Activated CD8-positive, alpha-beta memory T cell treated with anti-CD3 and anti-CD28 coated beads, Interleukin-2, amount 10 ng/mL, durations not matched to agents 7 days and 5 days (primary cell): Measurements from ENCODE around the gene FGF12. TPM values are rescaled to one million over a fixed set of nuclear protein-coding genes. Genes with fewer than 3 reads are reported as not detected.

Experiments used
- ATAC-seq: fragments of 150-1000 bp; cut with Tn5 transposase; one replicate; pipeline ENCODE4 v1.10.0; 2021; ENCODE audit warnings: moderate library complexity
- CTCF ChIA-PET: fragments of 350-600 bp; sonication (Branson Sonifier 250); formaldehyde crosslinking; loops from one replicate; lab custom pipeline; 2021; ENCODE audit warnings: antibody characterized with exemption; lab: Charles Lee
- DNase-seq: peaks from one replicate; pipeline ENCODE4 v3.0.0-alpha.2; 2020
- H3K27ac Mint-ChIP-seq: one replicate; pipeline ENCODE4 v1.8.0; 2021; ENCODE audit warnings: mild to moderate bottlenecking, mixed read lengths
- H3K27me3 Mint-ChIP-seq: one replicate; pipeline ENCODE4 v1.8.0; 2021; ENCODE audit warnings: mixed read lengths
- H3K36me3 Mint-ChIP-seq: one replicate; pipeline ENCODE4 v1.8.0; 2021; ENCODE audit warnings: mild to moderate bottlenecking, mixed read lengths
- H3K4me1 Mint-ChIP-seq: one replicate; pipeline ENCODE4 v1.8.0; 2021; ENCODE audit warnings: mixed read lengths
- H3K4me3 Mint-ChIP-seq: one replicate; pipeline ENCODE4 v1.8.0; 2021; ENCODE audit warnings: mild to moderate bottlenecking, moderate library complexity, mixed read lengths
- H3K9me3 Mint-ChIP-seq: one replicate; pipeline ENCODE4 v1.8.0; 2022; ENCODE audit warnings: low read depth, mixed read lengths
- total RNA-seq, 2 experiments: library from RNA; stranded (reverse); gene quantifications; one replicate each; pipeline ENCODE4 v1.2.3, GENCODE V29; 2021

The FGF12 gene
- total RNA-seq, 2 experiments from 2014 or later, result not detected

- H3K27ac Mint-ChIP-seq, result no peak overlapping the region
- ATAC-seq, result no peak
- no peaks in the 10 kb centered on the region for H3K36me3 Mint-ChIP-seq
- H3K4me3 Mint-ChIP-seq, result no peak overlapping the region
- no peaks in the 10 kb centered on the region for H3K27me3 Mint-ChIP-seq
- peaks cover under 1% of the 10 kb centered on the region for H3K9me3 Mint-ChIP-seq
- no peaks in the 10 kb centered on the region for H3K4me1 Mint-ChIP-seq
- CTCF ChIA-PET, result no interaction called here
- DNase-seq, result no peak
Measured at GRCh38 chr3:192395506-192395905, 331.8 kb downstream of the FGF12 start.

- no peak for ATAC-seq
Measured at GRCh38 chr3:192392986-192393385, 334.4 kb downstream of the FGF12 start.

DNA sequence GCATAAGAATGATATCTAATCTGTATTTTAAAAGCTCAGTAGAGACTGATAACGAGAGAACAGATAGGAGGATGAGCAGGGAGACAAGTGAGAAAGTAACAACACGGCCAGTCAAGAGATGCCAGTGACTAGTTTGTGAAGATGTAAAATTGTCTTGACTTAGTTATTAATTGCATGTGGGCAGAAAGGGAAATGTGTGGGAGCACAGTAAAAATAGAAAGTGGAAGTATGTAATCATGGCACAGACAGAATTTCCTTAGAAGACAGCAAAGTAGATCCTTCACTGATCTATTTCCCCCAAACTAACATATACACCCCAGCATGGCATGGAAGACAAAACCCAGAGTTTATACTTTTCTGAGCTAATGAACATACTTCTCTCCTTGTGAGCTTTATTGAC lies 344.5 kb downstream of the FGF12 start:
- Mint-ChIP-seq H3K36me3 (no peaks in the 10 kb centered on the region), H3K9me3 (no peaks in the 10 kb centered on the region), H3K4me1 (no peaks in the 10 kb centered on the region), H3K27ac (no peak overlapping the region), H3K4me3 (no peak overlapping the region), H3K27me3 (no peaks in the 10 kb centered on the region)
- CTCF ChIA-PET, result no interaction called here
- ATAC-seq (no peak), DNase-seq (no peak)

More at GRCh38 chr3:192392986-192393385, 334.4 kb downstream of the FGF12 start:
- CTCF ChIA-PET, result no interaction called here
- no peaks in the 10 kb centered on the region for H3K27me3 Mint-ChIP-seq
- DNase-seq, result no peak
- H3K4me1 Mint-ChIP-seq, result no peaks in the 10 kb centered on the region
- no peaks in the 10 kb centered on the region for H3K36me3 Mint-ChIP-seq
- H3K4me3 Mint-ChIP-seq, result no peak overlapping the region
- no peaks in the 10 kb centered on the region for H3K9me3 Mint-ChIP-seq
- H3K27ac Mint-ChIP-seq, result no peak overlapping the region

DNA sequence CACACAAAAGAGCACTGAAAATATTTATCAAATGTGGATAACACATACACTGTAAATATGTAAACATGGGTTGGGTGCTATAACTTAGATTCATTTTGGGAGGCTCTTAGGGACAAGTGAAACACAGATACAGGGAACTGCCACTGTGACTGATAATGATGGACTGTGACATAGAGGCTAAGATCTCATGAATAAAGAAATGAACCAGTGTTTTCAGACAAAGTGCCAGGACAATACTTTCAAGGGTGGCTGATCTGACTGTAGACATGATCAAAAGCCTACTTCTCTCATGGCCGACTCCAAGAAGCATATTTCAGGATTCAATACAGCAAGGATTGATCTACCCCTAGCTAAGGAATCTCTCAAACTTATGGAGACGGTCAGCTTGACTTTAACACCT lies 353.8 kb downstream of the FGF12 start:
- ATAC-seq, result no peak
- DNase-seq, result no peak
- Mint-ChIP-seq H3K9me3 (no peaks in the 10 kb centered on the region), H3K4me3 (no peak overlapping the region), H3K36me3 (no peaks in the 10 kb centered on the region), H3K4me1 (no peaks in the 10 kb centered on the region), H3K27ac (no peak overlapping the region), H3K27me3 (no peaks in the 10 kb centered on the region)
- CTCF ChIA-PET, result no interaction called here

- CTCF ChIA-PET, result no interaction called here
Measured at GRCh38 chr3:192373032-192373431, 354.3 kb downstream of the FGF12 start.

DNA sequence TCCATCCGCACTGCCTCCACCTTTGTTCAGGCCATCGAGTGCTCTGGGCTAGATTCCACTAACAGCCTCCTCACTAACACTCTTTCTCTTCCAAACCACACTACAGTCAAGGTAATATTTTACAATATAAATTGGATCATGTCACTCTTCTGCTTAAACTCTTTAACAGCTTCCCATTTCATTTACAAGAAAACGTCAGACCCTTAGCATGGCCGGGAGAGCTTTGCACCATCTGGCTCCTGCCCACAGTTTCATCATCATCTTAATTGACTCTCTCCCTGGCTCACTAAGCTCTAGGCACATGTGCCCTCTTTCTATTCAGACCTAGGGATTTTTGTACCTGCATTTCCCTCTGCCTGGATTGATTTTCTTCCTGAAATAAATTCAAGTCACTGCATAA lies 354.7 kb downstream of the FGF12 start:
- Mint-ChIP-seq H3K4me3 (no peak overlapping the region), H3K36me3 (no peaks in the 10 kb centered on the region), H3K4me1 (no peaks in the 10 kb centered on the region), H3K27me3 (no peaks in the 10 kb centered on the region), H3K9me3 (no peaks in the 10 kb centered on the region), H3K27ac (no peak overlapping the region)
- DNase-seq (no peak), ATAC-seq (no peak)
- CTCF ChIA-PET, result no interaction called here

More at GRCh38 chr3:192373032-192373431, 354.3 kb downstream of the FGF12 start:
- no peak overlapping the region for H3K4me3 Mint-ChIP-seq
- no peaks in the 10 kb centered on the region for H3K27me3 Mint-ChIP-seq
- H3K36me3 Mint-ChIP-seq, result no peaks in the 10 kb centered on the region
- H3K9me3 Mint-ChIP-seq, result no peaks in the 10 kb centered on the region
- ATAC-seq (no peak), DNase-seq (no peak)
- H3K4me1 Mint-ChIP-seq, result no peaks in the 10 kb centered on the region
- H3K27ac Mint-ChIP-seq, result no peak overlapping the region

- no peaks in the 10 kb centered on the region for H3K36me3 Mint-ChIP-seq
- no peaks in the 10 kb centered on the region for H3K4me1 Mint-ChIP-seq
- no peaks in the 10 kb centered on the region for H3K27me3 Mint-ChIP-seq
- CTCF ChIA-PET, result no interaction called here
- no peak overlapping the region for H3K27ac Mint-ChIP-seq
- H3K9me3 Mint-ChIP-seq, result no peaks in the 10 kb centered on the region
- no peak for DNase-seq
- no peak for ATAC-seq
- H3K4me3 Mint-ChIP-seq, result no peak overlapping the region
Measured at GRCh38 chr3:192371870-192372400, 355.4 kb downstream of the FGF12 start.

DNA sequence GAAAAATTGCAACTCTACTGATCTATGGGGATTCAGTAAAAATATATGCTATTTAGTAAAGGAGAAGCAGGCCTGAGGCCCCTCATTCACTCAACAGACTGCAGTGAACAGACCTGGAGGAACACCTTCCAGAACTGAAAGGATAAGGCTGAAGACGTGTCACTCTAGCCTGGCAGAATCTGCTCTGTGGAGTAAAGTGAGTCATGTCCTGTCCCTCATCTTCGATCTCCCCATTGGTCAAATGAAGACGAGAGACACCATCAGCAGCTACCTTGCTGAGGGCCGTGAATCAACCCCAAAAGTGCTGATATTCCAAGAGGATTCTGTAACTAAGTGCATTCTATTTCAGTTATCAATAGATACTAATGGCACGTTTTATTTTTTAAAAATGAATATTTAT lies 359.7 kb downstream of the FGF12 start:
- CTCF ChIA-PET, result no interaction called here
- no peaks in the 10 kb centered on the region for H3K9me3 Mint-ChIP-seq
- no peaks in the 10 kb centered on the region for H3K27me3 Mint-ChIP-seq
- DNase-seq, result no peak
- ATAC-seq, result no peak
- no peak overlapping the region for H3K27ac Mint-ChIP-seq
- H3K4me1 Mint-ChIP-seq, result no peaks in the 10 kb centered on the region
- no peaks in the 10 kb centered on the region for H3K36me3 Mint-ChIP-seq
- H3K4me3 Mint-ChIP-seq, result no peak overlapping the region

DNA sequence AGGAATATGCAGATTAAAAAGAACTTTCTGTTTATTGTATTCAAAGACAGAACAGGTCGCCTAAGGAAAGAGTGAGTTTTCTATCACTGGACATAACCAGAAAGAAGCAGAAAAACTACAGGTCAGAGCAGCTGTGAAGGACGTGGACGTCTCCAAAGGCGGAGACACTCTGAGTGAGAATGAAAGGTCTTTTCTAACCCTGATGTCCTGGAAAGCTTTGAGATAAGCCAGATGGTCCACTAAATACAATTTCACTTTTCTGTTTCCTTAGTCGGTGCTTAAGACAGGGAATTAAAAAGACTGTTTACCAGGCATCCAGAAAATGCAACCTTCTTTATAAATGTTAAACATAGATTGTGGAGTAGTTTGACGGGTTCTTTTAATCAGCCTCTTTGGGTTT lies 360.4 kb downstream of the FGF12 start:
- CTCF ChIA-PET, result no interaction called here
- no peak for ATAC-seq
- Mint-ChIP-seq H3K27me3 (no peaks in the 10 kb centered on the region), H3K36me3 (no peaks in the 10 kb centered on the region), H3K9me3 (no peaks in the 10 kb centered on the region), H3K27ac (no peak overlapping the region), H3K4me3 (no peak overlapping the region), H3K4me1 (no peaks in the 10 kb centered on the region)
- no peak for DNase-seq

- Mint-ChIP-seq H3K4me1 (no peaks in the 10 kb centered on the region), H3K4me3 (no peak overlapping the region), H3K36me3 (no peaks in the 10 kb centered on the region), H3K9me3 (no peaks in the 10 kb centered on the region), H3K27ac (no peak overlapping the region), H3K27me3 (no peaks in the 10 kb centered on the region)
- ATAC-seq (no peak), DNase-seq (no peak)
- CTCF ChIA-PET, result no interaction called here
Measured at GRCh38 chr3:192365571-192365970, 361.8 kb downstream of the FGF12 start.

DNA sequence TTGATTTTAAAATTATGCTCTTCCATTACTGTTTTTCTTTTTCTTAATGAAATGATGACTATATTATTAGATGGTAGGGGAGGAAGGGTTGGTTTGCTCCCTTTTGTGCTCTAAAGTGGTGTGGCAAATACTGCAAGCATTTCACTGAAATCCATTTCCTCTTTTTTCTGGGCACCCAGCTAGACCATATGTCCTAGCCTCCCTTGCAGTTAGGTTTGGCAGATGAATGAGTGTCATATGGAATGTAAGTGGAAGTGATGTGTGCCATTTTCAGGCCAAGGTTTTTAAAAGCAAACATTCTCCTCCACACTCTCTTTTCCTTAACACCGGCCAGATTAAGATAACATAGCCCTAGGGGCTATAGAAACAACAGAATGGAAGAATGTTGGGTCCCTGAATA lies 363.0 kb downstream of the FGF12 start:
- DNase-seq, result no peak
- ATAC-seq, result no peak
- Mint-ChIP-seq H3K27me3 (no peaks in the 10 kb centered on the region), H3K36me3 (no peaks in the 10 kb centered on the region), H3K4me3 (no peak overlapping the region), H3K4me1 (no peaks in the 10 kb centered on the region), H3K27ac (no peak overlapping the region), H3K9me3 (no peaks in the 10 kb centered on the region)
- CTCF ChIA-PET, result no interaction called here

GRCh38 chr3:192354687-192355086 lies 372.7 kb downstream of the FGF12 start:
- H3K27ac Mint-ChIP-seq, result no peak overlapping the region
- H3K9me3 Mint-ChIP-seq, result no peaks in the 10 kb centered on the region
- DNase-seq (no peak), ATAC-seq (no peak)
- no peaks in the 10 kb centered on the region for H3K36me3 Mint-ChIP-seq
- H3K4me3 Mint-ChIP-seq, result no peak overlapping the region
- CTCF ChIA-PET, result no interaction called here
- H3K27me3 Mint-ChIP-seq, result no peaks in the 10 kb centered on the region
- no peaks in the 10 kb centered on the region for H3K4me1 Mint-ChIP-seq

- Mint-ChIP-seq H3K27ac (no peak overlapping the region), H3K27me3 (no peaks in the 10 kb centered on the region), H3K4me3 (no peak overlapping the region), H3K9me3 (no peaks in the 10 kb centered on the region), H3K4me1 (no peaks in the 10 kb centered on the region), H3K36me3 (no peaks in the 10 kb centered on the region)
- no peak for DNase-seq
- ATAC-seq, result no peak
- CTCF ChIA-PET, result no interaction called here
Measured at GRCh38 chr3:192352142-192352541, 375.2 kb downstream of the FGF12 start.

GRCh38 chr3:192351441-192351840 lies 375.9 kb downstream of the FGF12 start:
- no peaks in the 10 kb centered on the region for H3K4me1 Mint-ChIP-seq
- no peaks in the 10 kb centered on the region for H3K36me3 Mint-ChIP-seq

DNA sequence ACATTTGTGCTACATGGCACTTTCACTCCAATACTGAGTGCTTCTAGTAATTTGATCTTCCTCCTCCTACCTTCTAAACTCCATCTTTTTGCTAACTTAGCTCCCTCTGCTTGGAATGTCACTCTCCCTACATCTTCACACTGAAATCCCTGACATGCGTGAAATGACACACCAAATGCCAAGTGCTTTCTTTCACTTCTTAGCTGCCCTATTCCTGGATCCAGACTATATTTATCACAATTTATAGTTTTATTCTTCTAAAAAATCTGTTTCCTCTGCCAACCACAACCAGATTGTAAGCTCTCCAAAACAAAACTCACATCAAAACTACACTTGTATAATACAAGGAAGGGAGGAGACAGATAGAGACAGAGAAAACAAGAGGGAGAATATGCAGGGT lies 387.3 kb downstream of the FGF12 start:
- no peaks in the 10 kb centered on the region for H3K36me3 Mint-ChIP-seq
- no peaks in the 10 kb centered on the region for H3K27me3 Mint-ChIP-seq
- no peak overlapping the region for H3K4me3 Mint-ChIP-seq
- no peak overlapping the region for H3K27ac Mint-ChIP-seq
- H3K9me3 Mint-ChIP-seq, result no peaks in the 10 kb centered on the region
- no peak for DNase-seq
- no peaks in the 10 kb centered on the region for H3K4me1 Mint-ChIP-seq
- CTCF ChIA-PET, result no interaction called here
- no peak for ATAC-seq

More at GRCh38 chr3:192351441-192351840, 375.9 kb downstream of the FGF12 start:
- ATAC-seq (no peak), DNase-seq (no peak)
- Mint-ChIP-seq H3K4me3 (no peak overlapping the region), H3K27ac (no peak overlapping the region), H3K9me3 (no peaks in the 10 kb centered on the region), H3K27me3 (no peaks in the 10 kb centered on the region)
- CTCF ChIA-PET, result no interaction called here
